GM12878 (cell line): ENCODE data around the gene ANK2. TPM values are rescaled to one million over a fixed set of nuclear protein-coding genes. Genes with fewer than 3 reads are reported as not detected.

ENCODE experiments used
- ATAC-seq: fragments of 200-7000 bp; cut with Tn5 transposase; 3 replicates; pipeline ENCODE4 v1.9.1; 2020; ENCODE audit warnings: mild to moderate bottlenecking, moderate library complexity
- BruUV-seq: library from RNA; stranded (reverse); fragments of 400-500 nt; replicated peaks from 2 replicates; lab custom pipeline; 2021; lab: Mats Ljungman, UMichigan
- CTCF ChIA-PET: fragments of 300-600 bp; sonication (Branson Sonifier 250); formaldehyde crosslinking; extraction: SDS; loops from one replicate; lab custom pipeline; 2021; ENCODE audit warnings: inconsistent platforms; lab: Yijun Ruan, JAX
- POLR2A ChIA-PET: fragments of 350-600 bp; formaldehyde crosslinking; extraction: SDS; loops from one replicate; lab custom pipeline; 2021; ENCODE audit warnings: inconsistent platforms; lab: Charles Lee
- RAD21 ChIA-PET: fragments of 300-600 bp; sonication (Branson Sonifier 250); formaldehyde crosslinking; loops from one replicate; lab custom pipeline; 2023; ENCODE audit warnings: antibody characterized with exemption; ENCODE audit not compliant: unreplicated experiment; lab: Charles Lee
- SMC1A ChIA-PET: fragments of 300-600 bp; sonication (Branson Sonifier 250); formaldehyde crosslinking; loops from one replicate; lab custom pipeline; 2023; ENCODE audit not compliant: unreplicated experiment, uncharacterized antibody; lab: Charles Lee
- DNase-seq: peaks from one replicate; pipeline ENCODE4 v3.0.0-alpha.2; 2011; ENCODE audit warnings: low read depth, low spot score
- FAIRE-seq: peaks from 3 replicates; lab custom pipeline; 2011; peaks lifted over from hg19 to GRCh38; lab: Jason Lieb, UNC
- H2AFZ ChIP-seq: 2 replicates; pipeline ENCODE4 v1.6.0; 2011; ENCODE audit warnings: low read depth, low read length, control low read depth; ENCODE audit not compliant: control insufficient read depth
- H3K27ac ChIP-seq: 2 replicates; pipeline ENCODE4 v1.5.1; 2011; ENCODE audit warnings: control low read depth; ENCODE audit not compliant: control insufficient read depth, insufficient read depth
- H3K27me3 ChIP-seq, 2 experiments: replicated peaks in 1 of 2; 2 replicates each; pipeline versions ENCODE4 v1.6.0 to v1.6.1; 2011; ENCODE audit warnings: low read length in 1 of 2; ENCODE audit not compliant: control insufficient read depth in 2 of 2, insufficient read depth in 2 of 2
- H3K36me3 ChIP-seq, 2 experiments: 2 replicates each; pipeline ENCODE4 v1.5.1; 2011; ENCODE audit warnings: low read length in 1 of 2; ENCODE audit not compliant: control insufficient read depth in 2 of 2, insufficient read depth in 2 of 2
- H3K4me1 ChIP-seq: 2 replicates; pipeline ENCODE4 v1.6.1; 2011; ENCODE audit warnings: mild to moderate bottlenecking, low read length, moderate library complexity, mixed read lengths; ENCODE audit not compliant: control insufficient read depth, insufficient read depth
- H3K4me2 ChIP-seq: 2 replicates; pipeline ENCODE4 v1.6.0; 2011; ENCODE audit warnings: control low read depth; ENCODE audit not compliant: control insufficient read depth, insufficient read depth
- H3K4me3 ChIP-seq: fragments of 200-600 bp; sonication (generic); 2 replicates; pipeline ENCODE4 v1.5.1; 2016
- H3K79me2 ChIP-seq: 2 replicates; pipeline ENCODE4 v1.6.0; 2011; ENCODE audit warnings: low read length; ENCODE audit not compliant: control insufficient read depth, insufficient read depth
- H3K9ac ChIP-seq: 2 replicates; pipeline ENCODE4 v1.8.0; 2011; ENCODE audit warnings: low read length, control low read depth, mixed read lengths; ENCODE audit not compliant: control insufficient read depth, insufficient read depth
- H3K9me3 ChIP-seq: replicated peaks from 3 replicates; pipeline ENCODE4 v1.5.1; 2011; ENCODE audit warnings: mild to moderate bottlenecking, low read length; ENCODE audit not compliant: control insufficient read depth, insufficient read depth
- H4K20me1 ChIP-seq: 2 replicates; pipeline ENCODE4 v1.6.0; 2011; ENCODE audit not compliant: control insufficient read depth, insufficient read depth
- ATF3 ChIP-seq: IDR thresholded peaks from 2 replicates; pipeline ENCODE4 v1.6.1; 2011; ENCODE audit warnings: low read depth, mild to moderate bottlenecking, low read length, moderate library complexity, borderline replicate concordance; ENCODE audit errors: extremely low read depth
- ATF7 ChIP-seq: fragments of 450-650 bp; IDR thresholded peaks from 2 replicates; pipeline ENCODE4 v1.6.1; 2016; ENCODE audit warnings: low read depth, mild to moderate bottlenecking
- BCL11A ChIP-seq: IDR thresholded peaks from 2 replicates; pipeline ENCODE4 v1.6.1; 2011; ENCODE audit warnings: low read depth, low read length
- BRCA1 ChIP-seq: IDR thresholded peaks from 2 replicates; pipeline ENCODE4 v1.6.1; 2011; ENCODE audit warnings: low read depth, low read length, improper control_type of control experiment
- ESRRA ChIP-seq: IDR thresholded peaks from 2 replicates; pipeline ENCODE4 v1.6.1; 2012; ENCODE audit warnings: mild to moderate bottlenecking, low read length, improper control_type of control experiment
- EZH2 ChIP-seq: IDR thresholded peaks from 2 replicates; pipeline ENCODE4 v1.6.1; 2012; ENCODE audit warnings: low read depth, mild to moderate bottlenecking, control low read depth, inconsistent platforms, low read length, borderline replicate concordance; ENCODE audit not compliant: control insufficient read depth
- HDGF ChIP-seq: fragments of 450-650 bp; IDR thresholded peaks from 2 replicates; pipeline ENCODE4 v1.6.1; 2016; ENCODE audit warnings: antibody characterized with exemption
- IKZF2 ChIP-seq, 2 experiments: fragments of 450-650 bp; IDR thresholded peaks; 2 replicates each; pipeline ENCODE4 v1.6.1; 2017; ENCODE audit warnings: mild to moderate bottlenecking in 2 of 2, moderate library complexity in 2 of 2
- KLF5 ChIP-seq: fragments of 450-650 bp; IDR thresholded peaks from 2 replicates; pipeline ENCODE4 v1.6.1; 2014; ENCODE audit warnings: mild to moderate bottlenecking; ENCODE audit not compliant: partially characterized antibody
- NFIC ChIP-seq: IDR thresholded peaks from 2 replicates; pipeline ENCODE4 v1.6.1; 2012; ENCODE audit warnings: low read depth, mild to moderate bottlenecking, inconsistent platforms, low read length, moderate library complexity
- NFXL1 ChIP-seq: fragments of 450-650 bp; IDR thresholded peaks from 2 replicates; pipeline ENCODE4 v1.6.1; 2017; ENCODE audit warnings: antibody characterized with exemption, mild to moderate bottlenecking, borderline replicate concordance
- PML ChIP-seq: IDR thresholded peaks from 2 replicates; pipeline ENCODE4 v1.6.1; 2012; ENCODE audit warnings: low read length, inconsistent platforms
- POU2F2 ChIP-seq: IDR thresholded peaks from 3 replicates; pipeline ENCODE4 v1.6.1; 2011; ENCODE audit warnings: low read depth, mild to moderate bottlenecking, low read length, borderline replicate concordance
- RELA ChIP-seq: fragments of 450-650 bp; IDR thresholded peaks from 2 replicates; pipeline ENCODE4 v1.8.0; 2014; ENCODE audit warnings: borderline replicate concordance; ENCODE audit not compliant: partially characterized antibody
- SPI1 ChIP-seq: IDR thresholded peaks from 2 replicates; pipeline ENCODE4 v1.6.1; 2011; ENCODE audit warnings: low read depth, mild to moderate bottlenecking, low read length, moderate library complexity, borderline replicate concordance; ENCODE audit not compliant: insufficient read depth
- WRNIP1 ChIP-seq: IDR thresholded peaks from 2 replicates; pipeline ENCODE4 v1.6.1; 2011; ENCODE audit warnings: low read depth, low read length, improper control_type of control experiment, borderline replicate concordance
- ZNF384 ChIP-seq: IDR thresholded peaks from 2 replicates; pipeline ENCODE4 v1.6.1; 2012; ENCODE audit warnings: low read depth, mild to moderate bottlenecking, low read length, improper control_type of control experiment, borderline replicate concordance
- WGBS: methylation state at CpG from one replicate; pipeline ENCODE4 v1.1.6; 2016; ENCODE audit warnings: low lambda C conversion rate; ENCODE audit not compliant: insufficient replicate concordance, insufficient coverage; ENCODE audit errors: missing lambda C conversion rate; 5-methylcytosine and 5-hydroxymethylcytosine counted together
- in situ Hi-C: fragments of 300-500 bp; cut with MboI; formaldehyde crosslinking; loops from 9 replicates; pipeline ENCODE4 v1.14.3; 2018; ENCODE audit warnings: mixed read lengths
- intact Hi-C: fragments of 100-400 bp; cut with micrococcal nuclease; formaldehyde crosslinking; loops from one replicate; pipeline ENCODE4 v1.14.2; 2022; ENCODE audit not compliant: unreplicated experiment
- polyA plus RNA-seq, 11 experiments: library from polyadenylated mRNA; depleted of rRNA in 4 of 11; unstranded in 6 of 11; stranded (reverse) in 5 of 11; fragments of >200 nt; fragmentation: Nextera tagmentation in 4 of 11; fragmentation: Illumina TruSeq in 1 of 11; extraction: Ambion mirVana in 4 of 11; extraction: Trizol in 1 of 11; gene quantifications; 1 replicate in 1 of 11; 2 replicates in 10 of 11; pipeline versions ENCODE4 v1.2.1 to v1.2.3, GENCODE V29; 2011 to 2016; ENCODE audit warnings: inconsistent platforms in 2 of 11, missing spikeins in 2 of 11, low read depth in 1 of 11
- total RNA-seq, 4 experiments: library from RNA; depleted of rRNA in 3 of 4; stranded (reverse); fragments of >200 nt in 3 of 4; fragmentation: Illumina TruSeq in 1 of 4; extraction: Trizol in 1 of 4; gene quantifications; 2 replicates each; pipeline versions ENCODE4 v1.2.1 to v1.2.3, GENCODE V29; 2013 to 2021
- TF ChIP-seq, protein P1 (sequence below): fragments of 450-650 bp; IDR thresholded peaks from 2 replicates; pipeline ENCODE4 v1.6.1; 2017; ENCODE audit warnings: mild to moderate bottlenecking
- TF ChIP-seq, protein P2 (sequence below): fragments of 450-650 bp; IDR thresholded peaks from 2 replicates; pipeline ENCODE4 v1.6.1; 2016; ENCODE audit warnings: mild to moderate bottlenecking, moderate library complexity, borderline replicate concordance

ANK2 gene
- total and polyA plus RNA-seq, 10 of the 15 experiments (the other 5 are each of a cell fraction or from before 2014, with no cell fraction given), result 1.6 to 13.0 (median 4.1) TPM

- RAD21 ChIA-PET, result no interaction called here
- Histone ChIP-seq H3K4me1 (no peaks in the 10 kb centered on the region), H3K79me2 (no peaks in the 10 kb centered on the region), H4K20me1 (no peaks in the 10 kb centered on the region), H3K27me3 (no peaks in the 10 kb centered on the region), H3K9ac (no peak overlapping the region), H2AFZ (no peak overlapping the region), H3K36me3 (no peaks in the 10 kb centered on the region), H3K4me2 (no peak overlapping the region), H3K4me3 (no peak overlapping the region), H3K27ac (no peak overlapping the region), H3K9me3 (no peaks in the 10 kb centered on the region)
- 100% methylated on average over 2 of the region's 2 CpGs for WGBS
- SMC1A ChIA-PET, result interaction anchor here (0.6 kb wide), 1 partner anchor 542 kb away, joined by 3 read pairs; no protein-coding TSS in a partner anchor
- FAIRE-seq, result no peak
- TF ChIP-seq NFXL1 (no peak), ESRRA (no peak), KLF5 (no peak), SPI1 (no peak), ZNF384 (no peak), BRCA1 (no peak), POU2F2 (no peak), RELA (no peak), BCL11A (no peak), IKZF2 (IDR thresholded peaks at IDR 0.05) (no peak), ATF7 (no peak), NFIC (no peak), PML (no peak), WRNIP1 (no peak), EZH2 (no peak), HDGF (no peak), ATF3 (no peak)
- TF ChIP-seq, protein P1, sequence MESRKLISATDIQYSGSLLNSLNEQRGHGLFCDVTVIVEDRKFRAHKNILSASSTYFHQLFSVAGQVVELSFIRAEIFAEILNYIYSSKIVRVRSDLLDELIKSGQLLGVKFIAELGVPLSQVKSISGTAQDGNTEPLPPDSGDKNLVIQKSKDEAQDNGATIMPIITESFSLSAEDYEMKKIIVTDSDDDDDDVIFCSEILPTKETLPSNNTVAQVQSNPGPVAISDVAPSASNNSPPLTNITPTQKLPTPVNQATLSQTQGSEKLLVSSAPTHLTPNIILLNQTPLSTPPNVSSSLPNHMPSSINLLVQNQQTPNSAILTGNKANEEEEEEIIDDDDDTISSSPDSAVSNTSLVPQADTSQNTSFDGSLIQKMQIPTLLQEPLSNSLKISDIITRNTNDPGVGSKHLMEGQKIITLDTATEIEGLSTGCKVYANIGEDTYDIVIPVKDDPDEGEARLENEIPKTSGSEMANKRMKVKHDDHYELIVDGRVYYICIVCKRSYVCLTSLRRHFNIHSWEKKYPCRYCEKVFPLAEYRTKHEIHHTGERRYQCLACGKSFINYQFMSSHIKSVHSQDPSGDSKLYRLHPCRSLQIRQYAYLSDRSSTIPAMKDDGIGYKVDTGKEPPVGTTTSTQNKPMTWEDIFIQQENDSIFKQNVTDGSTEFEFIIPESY, result no peak
- TF ChIP-seq, protein P2, sequence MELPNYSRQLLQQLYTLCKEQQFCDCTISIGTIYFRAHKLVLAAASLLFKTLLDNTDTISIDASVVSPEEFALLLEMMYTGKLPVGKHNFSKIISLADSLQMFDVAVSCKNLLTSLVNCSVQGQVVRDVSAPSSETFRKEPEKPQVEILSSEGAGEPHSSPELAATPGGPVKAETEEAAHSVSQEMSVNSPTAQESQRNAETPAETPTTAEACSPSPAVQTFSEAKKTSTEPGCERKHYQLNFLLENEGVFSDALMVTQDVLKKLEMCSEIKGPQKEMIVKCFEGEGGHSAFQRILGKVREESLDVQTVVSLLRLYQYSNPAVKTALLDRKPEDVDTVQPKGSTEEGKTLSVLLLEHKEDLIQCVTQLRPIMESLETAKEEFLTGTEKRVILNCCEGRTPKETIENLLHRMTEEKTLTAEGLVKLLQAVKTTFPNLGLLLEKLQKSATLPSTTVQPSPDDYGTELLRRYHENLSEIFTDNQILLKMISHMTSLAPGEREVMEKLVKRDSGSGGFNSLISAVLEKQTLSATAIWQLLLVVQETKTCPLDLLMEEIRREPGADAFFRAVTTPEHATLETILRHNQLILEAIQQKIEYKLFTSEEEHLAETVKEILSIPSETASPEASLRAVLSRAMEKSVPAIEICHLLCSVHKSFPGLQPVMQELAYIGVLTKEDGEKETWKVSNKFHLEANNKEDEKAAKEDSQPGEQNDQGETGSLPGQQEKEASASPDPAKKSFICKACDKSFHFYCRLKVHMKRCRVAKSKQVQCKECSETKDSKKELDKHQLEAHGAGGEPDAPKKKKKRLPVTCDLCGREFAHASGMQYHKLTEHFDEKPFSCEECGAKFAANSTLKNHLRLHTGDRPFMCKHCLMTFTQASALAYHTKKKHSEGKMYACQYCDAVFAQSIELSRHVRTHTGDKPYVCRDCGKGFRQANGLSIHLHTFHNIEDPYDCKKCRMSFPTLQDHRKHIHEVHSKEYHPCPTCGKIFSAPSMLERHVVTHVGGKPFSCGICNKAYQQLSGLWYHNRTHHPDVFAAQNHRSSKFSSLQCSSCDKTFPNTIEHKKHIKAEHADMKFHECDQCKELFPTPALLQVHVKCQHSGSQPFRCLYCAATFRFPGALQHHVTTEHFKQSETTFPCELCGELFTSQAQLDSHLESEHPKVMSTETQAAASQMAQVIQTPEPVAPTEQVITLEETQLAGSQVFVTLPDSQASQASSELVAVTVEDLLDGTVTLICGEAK, result no peak
- CTCF ChIA-PET, result no interaction called here
- no TSS peak for BruUV-seq
- DNase-seq, result no peak
- no peak for ATAC-seq
- intact Hi-C loops (no loop called here), in situ Hi-C loops (no loop called here)
- POLR2A ChIA-PET, result no interaction called here
Measured at GRCh38 chr4:113222471-113222870, 173.0 kb downstream of the ANK2 start.
